Kidney epithelial cell (primary cell): ENCODE measurements around the gene ZNF77. TPM values are rescaled to one million over a fixed set of nuclear protein-coding genes. Genes with fewer than 3 reads are reported as not detected.
"Not testable (repeated sequence)": the region's sequence is repeated elsewhere in the genome, so short reads cannot be mapped to it uniquely, and the experiment has no call there.

Experiments used
- DNase-seq: peaks from one replicate; pipeline ENCODE4 v3.0.0-alpha.2; 2010; ENCODE audit warnings: low read depth
- H3K27me3 ChIP-seq: 2 replicates; pipeline ENCODE4 v1.6.0; 2011; ENCODE audit warnings: low read length; ENCODE audit not compliant: control insufficient read depth, insufficient read depth
- H3K36me3 ChIP-seq: 2 replicates; pipeline ENCODE4 v1.5.1; 2011; ENCODE audit warnings: low read length; ENCODE audit not compliant: control insufficient read depth, insufficient read depth
- H3K4me3 ChIP-seq: 2 replicates; pipeline ENCODE4 v1.5.1; 2011; ENCODE audit warnings: low read depth, mild to moderate bottlenecking, control low read depth, low read length
- CTCF ChIP-seq: IDR thresholded peaks from 2 replicates; pipeline ENCODE4 v1.5.1; 2011; ENCODE audit warnings: mild to moderate bottlenecking, moderate library complexity, low read length, control low read depth, inconsistent platforms; ENCODE audit not compliant: insufficient read depth, poor library complexity, severe bottlenecking
- total RNA-seq: library from RNA; depleted of rRNA; stranded (reverse); fragments of >200 nt; gene quantifications from 2 replicates; pipeline ENCODE4 v1.2.3, GENCODE V29; 2015

The ZNF77 gene
- total RNA-seq, 1 donor from 2014 or later = 3.1 TPM

DNA sequence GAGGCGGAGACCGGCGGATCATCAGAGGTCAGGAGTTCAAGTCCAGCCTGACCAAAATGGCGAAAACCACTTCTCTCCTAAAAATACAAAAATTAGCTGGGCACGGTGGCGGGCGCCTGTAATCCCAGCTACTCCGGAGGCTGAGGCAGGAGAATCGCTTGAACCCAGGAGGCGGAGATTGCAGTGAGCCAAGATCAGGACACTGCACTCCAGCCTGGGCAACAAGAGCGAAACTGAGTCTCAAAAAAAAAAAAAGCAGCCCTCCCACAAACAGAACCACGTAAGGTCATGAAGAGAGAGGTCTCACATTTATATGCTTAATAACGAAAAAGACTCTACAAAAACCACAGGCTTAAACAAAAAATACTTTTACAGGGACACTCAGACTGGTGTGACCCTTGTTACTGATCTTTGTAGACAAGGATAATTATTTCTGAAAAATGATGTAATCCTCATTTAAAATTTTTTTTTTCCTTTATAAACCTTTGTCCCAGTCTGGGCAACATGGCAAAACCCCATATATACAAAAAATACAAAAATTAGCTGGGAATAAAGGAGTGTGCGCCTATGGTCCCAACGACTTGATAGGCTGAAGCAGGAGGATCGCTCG lies 909 bp upstream of the ZNF77 start:
- no peak for DNase-seq
- H3K36me3 ChIP-seq = no peaks in the 10 kb centered on the region
- no peaks in the 10 kb centered on the region for H3K27me3 ChIP-seq
- H3K4me3 ChIP-seq = peak overlapping the region; percentile 64
- no peak for TF ChIP-seq CTCF

DNA sequence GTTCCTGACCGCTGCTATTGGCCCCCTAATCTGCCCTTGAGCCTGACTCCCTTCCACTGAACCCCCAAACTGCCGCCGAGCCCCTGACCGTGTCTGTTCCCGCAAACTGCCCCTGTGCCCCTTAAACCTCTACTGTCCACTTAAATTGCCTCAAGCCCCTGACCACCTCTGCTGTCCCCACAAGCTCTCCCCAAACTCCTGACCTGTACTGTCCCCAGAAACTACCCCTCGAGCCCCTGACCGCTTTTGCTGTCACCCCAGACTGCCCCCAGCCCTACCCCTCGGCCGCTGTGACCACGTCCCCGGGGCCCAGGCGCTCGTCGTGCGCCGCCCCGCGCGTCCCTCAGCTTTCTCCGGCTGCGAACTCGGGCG lies 382 bp downstream of the ZNF77 start:
- Histone ChIP-seq H3K36me3 (no peaks in the 10 kb centered on the region), H3K4me3 (peak overlapping the region; percentile 64), H3K27me3 (no peaks in the 10 kb centered on the region)
- no peak for DNase-seq
- TF ChIP-seq CTCF = no peak

GRCh38 chr19:2942928-2943640 lies 1.7 kb downstream of the ZNF77 start:
- no peak overlapping the region for H3K4me3 ChIP-seq
- no peaks in the 10 kb centered on the region for H3K27me3 ChIP-seq
- TF ChIP-seq CTCF = no peak
- DNase-seq = no peak
- peaks cover 1% of the 10 kb centered on the region for H3K36me3 ChIP-seq

GRCh38 chr19:2935863-2936262 lies 8.9 kb downstream of the ZNF77 start:
- not testable (repeated sequence) for H3K4me3 ChIP-seq, H3K27me3 ChIP-seq, DNase-seq, H3K36me3 ChIP-seq

DNA sequence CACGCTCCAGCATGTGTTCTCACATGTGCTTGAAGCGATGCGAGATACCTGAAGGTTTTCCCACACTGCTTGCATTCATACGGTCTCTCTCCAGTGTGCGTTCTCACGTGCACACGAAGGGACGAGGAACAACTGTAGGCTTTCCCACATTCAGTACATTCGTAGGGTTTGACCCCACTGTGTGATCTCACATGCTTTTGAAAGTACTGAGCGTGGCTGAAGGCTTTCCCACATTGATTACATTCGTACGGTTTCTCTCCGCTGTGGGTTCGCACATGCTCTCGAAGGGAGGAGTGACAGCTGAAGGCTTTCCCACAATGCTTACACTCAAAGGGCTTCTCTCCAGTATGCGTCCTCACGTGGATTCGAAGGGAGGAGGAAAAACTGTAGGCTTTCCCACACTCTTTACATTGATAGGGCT lies 11.3 kb downstream of the ZNF77 start:
- peaks cover 8% of the 10 kb centered on the region for H3K36me3 ChIP-seq
- H3K27me3 ChIP-seq = no peaks in the 10 kb centered on the region
- H3K4me3 ChIP-seq = no peak overlapping the region
- no peak for TF ChIP-seq CTCF
- no peak for DNase-seq

GRCh38 chr19:2927032-2927430 lies 17.7 kb downstream of the ZNF77 start:
- Histone ChIP-seq H3K4me3 (no peak overlapping the region), H3K27me3 (no peaks in the 10 kb centered on the region), H3K36me3 (no peaks in the 10 kb centered on the region)
- no peak for TF ChIP-seq CTCF
- no peak for DNase-seq
